DMS53 treated with DMSO at 0.1 percent for 48 hours (cell line): Measurements from ENCODE around the gene NTPCR.
"Not testable (repeated sequence)": the region's sequence is repeated elsewhere in the genome, so short reads cannot be mapped to it uniquely, and the experiment has no call there.

Experiments
- DNase-seq: peaks from one replicate; lab custom pipeline; 2025; ENCODE audit not compliant: unreplicated experiment; lab: John Stamatoyannopoulos, UW

The NTPCR gene

DNA sequence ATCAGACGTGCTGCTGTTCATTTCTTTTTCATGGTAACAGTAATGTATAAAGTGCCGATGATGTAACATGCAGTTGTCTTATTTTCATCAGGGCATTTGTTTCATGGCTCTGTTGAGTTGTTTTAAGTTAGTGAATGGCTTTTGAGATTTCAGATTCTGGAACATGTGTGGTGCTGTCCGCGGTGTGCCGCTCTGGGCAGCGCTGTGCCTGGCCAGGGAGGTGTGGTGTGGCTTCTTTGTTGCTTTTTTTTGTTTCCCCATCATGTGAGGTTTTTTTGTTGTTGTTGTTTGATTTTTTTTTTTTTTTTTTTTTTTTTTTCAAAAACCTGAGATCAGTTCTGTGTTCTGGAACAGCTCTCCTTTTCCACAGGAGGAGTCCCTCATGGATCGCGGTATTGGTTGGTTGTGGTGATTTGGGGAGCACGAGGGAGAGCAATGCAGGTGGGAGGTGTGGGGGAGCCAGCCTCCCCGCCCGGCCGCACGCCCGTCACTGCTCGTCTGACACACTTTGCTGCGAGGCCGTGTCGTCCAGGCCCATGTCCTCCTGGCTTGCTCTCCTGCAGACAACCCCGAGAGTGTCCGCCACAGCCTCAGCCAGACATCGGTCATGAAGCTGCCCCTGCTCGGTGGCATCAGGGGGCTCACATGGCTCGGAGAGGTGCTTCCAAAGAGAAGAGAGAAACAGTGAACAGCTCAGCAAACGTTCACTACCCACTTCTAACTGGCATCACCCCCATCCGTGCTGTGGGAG lies 33.6 kb downstream of the NTPCR start:
- DNase-seq: no peak

DNA sequence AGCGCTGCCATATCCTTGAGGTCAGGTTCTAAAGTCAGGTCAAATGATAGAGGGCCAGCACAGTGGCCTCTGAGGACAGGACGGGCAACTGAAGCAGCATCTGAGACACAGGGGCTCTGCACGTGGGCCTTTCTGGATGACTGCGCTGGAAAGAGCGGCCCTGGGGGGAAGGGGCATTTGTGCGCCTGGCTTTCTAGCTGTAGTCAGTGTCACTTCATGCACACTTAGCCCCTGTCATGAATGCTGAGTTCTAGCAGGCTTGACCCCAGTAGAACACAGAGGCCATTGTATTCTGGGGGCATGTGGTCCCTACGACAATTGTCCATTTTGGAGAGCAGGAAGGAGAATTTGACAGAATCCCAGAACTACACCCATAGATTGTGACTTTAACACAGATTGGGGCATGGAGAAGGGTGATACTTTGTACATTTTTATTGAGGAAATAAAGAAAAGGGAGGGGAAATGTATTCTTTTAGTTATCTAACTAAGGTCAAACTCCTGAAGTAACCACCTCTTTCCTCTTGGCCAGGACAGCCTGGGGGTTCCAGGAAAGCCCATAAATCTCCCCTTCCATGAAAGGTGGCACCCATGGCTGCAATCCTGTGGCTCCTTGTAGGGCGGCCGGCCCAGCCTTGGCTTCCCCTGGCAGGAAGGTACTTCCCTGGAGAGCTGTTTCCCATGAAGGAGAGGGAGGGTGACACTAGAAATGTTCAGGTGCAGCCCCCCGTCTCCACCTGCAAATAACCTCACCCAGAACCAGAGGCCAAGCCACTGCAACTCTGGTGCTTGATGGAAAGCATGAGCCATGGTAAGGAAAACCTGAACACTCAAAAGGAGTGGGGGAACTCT lies 34.4 kb downstream of the NTPCR start:
- no peak for DNase-seq

DNA sequence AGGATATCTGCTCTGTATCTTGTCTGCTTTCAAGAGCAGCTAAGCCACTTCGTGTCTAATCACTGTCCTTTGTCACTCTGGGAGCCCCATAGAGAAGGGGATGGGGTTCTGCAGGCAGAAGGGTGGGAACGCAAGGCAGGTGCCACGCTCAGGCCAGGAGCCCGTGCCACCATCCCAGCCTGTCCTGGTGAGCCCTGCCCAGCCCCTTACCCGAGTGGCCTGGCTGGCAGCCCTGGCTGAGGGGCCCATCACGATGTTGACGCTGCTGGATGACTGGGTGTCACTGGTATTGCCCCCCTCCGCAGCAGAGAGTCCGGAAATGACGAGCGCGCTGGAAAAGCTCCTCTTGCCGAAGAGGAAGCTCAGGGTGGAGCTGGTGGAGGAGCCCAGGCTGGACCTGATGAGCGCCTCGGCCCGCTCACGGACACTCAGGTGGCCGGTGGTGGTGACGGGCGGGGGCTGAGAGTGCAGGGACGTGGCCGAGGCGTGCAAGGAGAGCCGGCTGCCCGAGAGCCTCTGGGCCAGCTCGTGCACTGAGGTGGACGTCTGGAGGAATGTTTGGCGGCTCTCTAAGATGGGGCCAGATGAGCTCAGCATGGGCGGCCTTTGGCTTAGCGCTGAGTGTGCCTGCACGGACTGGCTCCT lies 35.6 kb downstream of the NTPCR start:
- no peak for DNase-seq

DNA sequence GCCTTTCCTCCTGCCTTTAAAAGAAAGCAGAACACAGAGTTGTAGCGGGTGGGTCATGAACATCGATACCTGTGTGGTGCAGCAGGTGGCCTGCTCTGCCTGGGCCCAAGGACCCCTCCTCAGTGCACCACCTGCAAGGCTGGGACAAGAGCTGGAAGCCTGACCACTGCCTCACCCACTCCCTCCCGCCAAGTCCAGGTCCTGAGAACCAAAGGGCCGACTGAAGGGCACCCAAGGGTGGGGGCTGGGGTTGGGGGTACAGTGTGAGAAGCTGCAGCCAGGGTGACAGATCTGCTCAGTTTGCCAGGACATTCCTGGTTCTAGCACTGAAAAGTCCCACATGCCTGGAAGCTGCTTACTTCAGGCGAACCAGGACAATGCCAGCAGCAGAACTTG lies 36.1 kb downstream of the NTPCR start:
- no peak for DNase-seq

DNA sequence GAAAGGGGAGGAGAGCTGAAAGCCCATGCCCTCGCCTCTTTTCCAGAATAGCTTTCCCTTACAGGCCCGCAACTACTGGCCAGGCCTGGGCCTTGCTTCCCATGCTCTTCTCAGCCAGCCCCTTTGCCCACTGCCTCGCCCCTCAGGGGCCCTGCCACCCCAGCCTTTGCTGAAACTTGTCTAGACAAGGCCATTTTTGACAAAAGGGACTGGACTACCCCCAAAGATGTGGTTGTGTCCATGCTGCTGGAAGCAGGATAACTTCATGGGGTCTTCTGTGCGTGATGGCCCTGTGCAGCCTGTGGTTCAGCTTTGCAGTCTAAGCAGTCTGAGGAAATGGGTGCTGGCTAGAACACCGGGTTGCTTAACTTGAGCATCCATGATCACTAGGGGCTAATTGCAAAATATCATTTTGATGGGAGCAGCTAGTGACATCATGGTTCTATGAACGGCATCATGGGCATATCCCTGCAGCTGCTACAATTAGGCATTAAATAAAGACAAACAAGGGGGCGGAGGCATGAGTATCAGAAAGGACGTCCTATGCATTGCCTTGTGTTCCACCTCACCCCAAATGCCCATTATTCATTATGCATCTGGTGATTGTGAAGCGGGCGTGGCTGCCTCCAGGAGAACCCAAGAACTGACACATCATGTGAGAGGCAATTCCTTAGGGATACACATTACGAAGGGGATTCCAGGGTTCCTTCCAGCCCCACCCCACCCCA lies 36.8 kb downstream of the NTPCR start:
- no peak for DNase-seq

DNA sequence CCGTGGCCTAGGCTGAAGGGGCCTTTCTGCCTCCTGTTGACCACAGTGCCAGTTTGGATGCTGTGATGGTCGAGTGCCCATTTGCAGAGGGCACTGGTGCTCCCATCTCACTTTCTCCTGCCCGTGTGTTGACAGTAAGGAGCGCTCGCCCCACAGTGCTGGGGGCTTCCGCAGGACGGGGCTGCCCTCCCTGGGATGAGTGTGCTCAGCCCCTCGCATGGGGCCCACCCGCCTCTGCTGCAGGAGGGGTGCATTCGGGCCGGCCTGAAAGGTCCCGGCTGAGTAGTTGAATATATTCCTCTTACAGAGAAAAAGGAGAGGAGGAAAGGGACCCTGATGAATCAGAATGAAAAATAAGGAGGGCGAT lies 37.3 kb downstream of the NTPCR start:
- DNase-seq: no peak

DNA sequence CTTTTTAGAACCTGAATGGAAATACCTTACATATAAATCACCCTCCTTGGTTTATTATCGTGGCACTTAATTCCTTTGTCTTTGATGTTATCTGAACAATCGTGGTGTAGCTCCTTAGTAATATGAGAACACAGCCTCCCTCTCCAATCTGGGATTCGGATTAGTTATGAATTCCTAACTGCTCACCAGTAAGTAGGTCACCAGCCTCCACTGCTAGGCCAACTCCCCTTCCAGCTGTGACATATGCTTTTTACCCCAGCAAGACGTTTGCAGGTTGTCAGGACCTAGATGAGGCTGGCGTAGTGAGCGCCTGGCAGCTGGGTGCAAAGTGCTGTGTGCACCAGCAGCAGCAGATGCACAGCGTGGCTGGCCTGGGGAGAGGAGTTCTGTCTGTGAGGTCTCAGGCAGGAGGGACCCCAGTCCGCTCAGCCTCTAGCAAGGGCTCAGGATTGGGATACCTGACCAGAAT lies 38.2 kb downstream of the NTPCR start:
- no peak for DNase-seq

DNA sequence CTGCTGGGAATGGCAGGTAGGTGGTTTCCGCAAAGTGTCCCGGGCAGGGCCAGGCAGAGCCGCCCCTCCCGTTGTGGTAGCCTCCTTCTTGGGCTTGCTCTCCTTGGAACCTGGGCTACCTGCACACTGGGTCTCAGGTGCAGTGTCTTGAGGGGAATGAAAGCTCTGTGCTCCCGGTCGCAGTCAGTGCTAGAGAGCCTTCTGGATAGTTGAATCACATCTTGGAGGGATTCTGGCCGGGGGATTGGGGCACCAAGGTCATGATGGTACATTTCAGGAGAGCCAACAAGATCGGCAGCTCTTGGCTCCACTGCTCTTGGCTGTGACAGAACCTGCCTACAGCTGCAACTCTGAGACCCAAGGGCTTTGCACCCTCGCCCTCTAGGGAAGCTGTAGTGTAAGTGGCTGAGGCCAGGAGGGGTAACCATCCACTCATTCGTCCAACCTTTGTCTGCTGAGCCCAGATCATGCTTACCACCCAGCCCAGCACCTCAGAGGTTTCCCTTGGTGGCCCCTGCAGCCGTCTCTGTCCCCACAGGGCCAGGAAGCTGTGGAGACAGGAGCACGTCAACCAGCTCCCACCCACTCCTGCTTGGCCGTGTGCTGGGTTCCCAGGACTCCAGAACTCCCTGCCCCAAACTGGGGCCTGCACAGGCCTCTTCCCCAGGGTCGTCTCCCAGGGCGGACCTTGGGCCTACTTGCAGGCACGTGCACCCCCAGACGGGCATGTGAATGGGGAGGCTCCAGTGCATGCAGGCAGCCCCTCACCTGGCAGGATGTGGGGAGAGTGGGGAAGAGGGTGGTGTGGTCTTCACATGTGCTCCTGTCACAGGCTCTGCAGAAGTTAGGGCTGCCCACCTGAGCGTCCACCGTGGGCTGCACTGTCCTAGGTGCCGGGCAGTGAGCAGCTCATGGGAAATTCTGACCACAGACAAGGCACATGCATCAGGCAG lies 40.0 kb downstream of the NTPCR start:
- DNase-seq: no peak

DNA sequence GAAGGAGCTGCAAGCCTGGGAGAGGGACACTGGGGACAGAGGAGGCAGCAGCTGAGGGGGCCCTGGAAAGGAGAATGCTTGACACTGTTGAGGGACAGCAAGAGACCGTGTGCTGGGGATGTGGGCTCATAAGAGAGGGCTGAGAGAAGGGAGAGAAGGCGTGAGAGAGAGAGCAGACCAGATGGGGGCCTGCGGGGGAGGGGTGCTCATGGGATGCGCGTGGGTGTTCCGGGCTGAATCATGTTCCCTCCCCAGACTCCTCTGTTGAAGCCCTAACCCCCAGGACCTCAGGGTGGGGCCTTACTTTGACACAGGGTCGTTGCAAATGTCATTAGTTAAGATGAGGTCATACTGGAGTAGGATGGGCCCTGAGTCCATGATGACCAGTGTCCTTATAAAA lies 40.8 kb downstream of the NTPCR start:
- DNase-seq: no peak

DNA sequence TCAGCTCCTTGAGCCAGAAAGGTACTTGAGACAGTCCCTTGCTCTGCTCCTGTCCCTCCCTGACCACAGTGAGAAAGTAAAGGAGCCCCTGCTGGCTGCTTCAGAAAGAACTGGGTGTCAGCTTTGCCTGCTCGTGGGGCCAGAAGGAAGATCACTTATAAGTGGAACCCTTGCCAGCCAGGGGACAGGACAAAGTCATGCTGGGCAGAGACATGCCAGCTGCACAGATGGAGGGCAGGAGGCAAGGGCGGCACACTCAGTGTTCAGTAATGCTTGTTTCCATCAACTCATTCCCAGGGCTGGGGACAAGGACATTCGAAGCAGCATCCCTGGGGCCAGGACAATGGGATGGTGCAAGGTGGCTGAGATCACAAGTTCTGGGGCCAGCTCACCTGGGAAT lies 41.8 kb downstream of the NTPCR start:
- DNase-seq: no peak

DNA sequence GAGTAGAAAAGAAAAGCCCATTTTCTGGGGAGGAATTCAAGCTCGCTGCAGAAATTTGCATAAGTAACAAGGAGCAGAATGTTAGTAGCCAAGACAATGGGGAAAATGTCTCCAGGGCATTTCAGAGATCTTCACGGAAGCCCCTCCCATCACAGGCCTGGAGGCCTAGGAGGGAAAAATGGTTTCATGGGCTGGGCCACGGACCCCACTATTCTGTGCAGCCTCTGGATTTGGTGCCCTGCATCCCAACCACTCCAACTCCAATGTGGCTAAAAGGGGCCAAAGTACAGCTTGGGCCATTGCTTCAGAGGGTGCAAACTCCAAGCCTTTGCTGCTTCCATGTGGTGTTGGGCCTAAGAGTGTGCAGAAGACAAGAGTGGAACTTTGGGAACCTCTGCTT lies 43.1 kb downstream of the NTPCR start:
- no peak for DNase-seq

DNA sequence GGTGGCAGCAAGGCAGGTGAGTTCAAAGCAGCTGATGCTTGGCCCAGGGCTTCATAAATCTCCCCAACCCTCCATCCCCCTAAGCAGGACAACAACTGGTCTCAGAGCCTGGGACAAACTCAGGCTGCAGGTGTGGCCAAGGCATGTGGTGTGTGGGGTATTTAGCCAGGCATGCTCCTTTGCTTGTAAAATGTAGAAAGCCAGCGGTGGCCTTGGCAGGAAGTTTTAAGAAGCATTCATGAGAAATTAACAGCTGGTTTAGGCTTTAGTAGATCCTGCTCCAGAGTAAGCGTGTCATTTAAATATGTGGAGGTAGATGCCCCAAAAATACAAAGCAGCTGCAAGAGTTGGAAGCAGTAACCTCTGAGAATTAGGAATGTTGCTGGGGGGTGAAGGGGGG lies 44.8 kb downstream of the NTPCR start:
- no peak for DNase-seq

DNA sequence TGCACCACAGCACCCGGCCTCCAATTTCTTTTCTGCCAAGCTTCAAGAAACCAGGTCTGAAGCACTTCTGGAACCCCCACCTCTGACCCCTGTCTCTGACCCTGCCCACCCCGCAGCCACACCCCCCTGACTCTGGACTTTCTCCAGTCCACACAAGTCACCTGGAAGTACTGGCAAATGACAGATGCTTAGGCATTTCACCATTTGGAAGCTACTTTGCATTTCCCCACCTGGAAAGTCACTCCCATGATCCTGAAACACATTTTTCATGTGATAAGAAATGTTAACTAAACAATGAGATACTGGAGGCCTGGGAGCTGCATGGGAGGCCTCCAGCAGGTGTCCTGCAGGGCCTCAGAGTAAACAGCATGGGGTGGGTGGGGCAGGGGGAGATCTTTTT lies 45.7 kb downstream of the NTPCR start:
- DNase-seq: no peak

DNA sequence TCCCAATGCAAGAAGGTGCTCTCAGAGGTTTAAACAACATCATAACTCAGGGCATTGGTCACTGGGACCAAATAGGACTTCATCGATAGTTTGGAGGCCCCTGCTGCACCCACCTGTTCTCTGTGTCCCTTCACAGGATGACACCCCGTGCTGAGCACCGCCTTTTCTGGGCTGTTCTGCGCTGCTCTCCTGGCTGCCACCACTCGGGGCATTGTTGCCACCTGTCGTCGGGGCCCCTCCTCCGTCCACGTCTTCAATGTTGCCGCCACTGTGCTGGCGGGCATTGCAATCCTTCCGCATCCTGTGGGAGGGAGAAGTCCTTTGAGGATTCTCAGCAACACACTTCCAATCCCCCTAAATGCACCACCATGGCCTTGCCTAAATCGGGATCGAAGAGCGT lies 47.7 kb downstream of the NTPCR start:
- no peak for DNase-seq

DNA sequence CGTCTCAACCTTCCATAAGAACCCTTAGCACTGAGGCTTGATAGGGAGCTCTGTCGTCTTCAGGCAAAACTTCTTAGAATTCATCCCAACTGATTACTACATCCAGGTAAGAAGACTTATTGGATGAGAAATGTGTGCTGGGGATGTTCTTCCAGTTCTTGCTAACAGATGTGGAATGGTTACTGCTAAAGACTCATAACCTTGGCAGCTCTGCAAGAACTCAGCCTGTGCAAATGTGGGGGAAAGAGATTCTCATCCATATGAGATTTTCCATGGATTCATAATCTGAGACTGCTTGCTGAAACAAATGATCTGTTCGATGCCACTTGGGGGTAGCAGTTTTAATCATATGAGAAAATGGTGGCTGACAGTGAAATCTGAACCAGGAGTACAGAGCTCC lies 48.2 kb downstream of the NTPCR start:
- DNase-seq: no peak

DNA sequence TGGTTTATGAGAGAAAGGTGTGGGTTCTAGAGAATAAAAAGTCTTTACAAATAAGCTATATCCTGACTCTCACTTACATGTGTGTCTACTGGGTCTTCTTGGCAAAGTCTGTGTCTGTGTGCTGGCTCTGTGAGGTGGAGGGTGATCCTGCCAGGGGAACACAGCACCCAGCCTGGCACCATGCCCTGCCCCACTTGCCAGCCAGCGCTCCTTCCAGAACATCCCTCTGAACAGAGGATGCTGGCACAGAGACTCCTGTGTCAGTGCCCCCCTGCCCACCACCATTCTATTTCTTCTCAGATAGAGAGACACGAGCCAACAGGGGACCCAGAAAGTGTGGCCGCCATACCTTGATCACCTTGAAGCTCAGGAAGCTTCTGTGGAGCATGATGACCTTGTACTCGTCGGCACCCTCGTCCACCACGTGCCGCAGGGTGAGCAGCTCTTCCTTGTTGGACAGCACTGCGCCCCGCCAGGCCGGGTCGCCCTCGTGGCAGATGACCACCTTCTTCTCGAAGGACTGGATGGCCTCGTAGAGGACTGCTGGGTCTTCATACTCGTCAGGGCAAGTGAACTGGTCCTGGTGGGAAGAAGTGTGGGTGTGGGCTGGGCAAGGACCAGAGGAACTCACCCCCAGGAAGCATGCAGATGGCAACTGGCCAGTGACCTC lies 49.7 kb downstream of the NTPCR start:
- no peak for DNase-seq

DNA sequence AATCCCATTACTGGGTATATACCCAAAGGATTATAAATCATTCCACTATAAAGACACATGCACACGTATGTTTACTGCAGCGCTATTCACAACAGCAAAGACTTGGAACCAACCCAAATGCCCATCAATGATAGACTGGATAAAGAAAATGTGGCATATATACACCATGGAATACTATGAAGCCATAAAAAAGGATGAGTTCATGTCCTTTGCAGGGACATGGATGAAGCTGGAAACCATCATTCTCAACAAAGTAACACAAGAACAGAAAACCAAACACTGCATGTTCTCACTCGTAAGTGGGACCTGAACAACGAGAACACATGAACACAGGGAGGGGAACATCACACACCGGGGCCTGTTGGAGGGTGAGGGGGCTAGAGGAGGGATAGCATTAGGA lies 53.2 kb downstream of the NTPCR start:
- not testable (repeated sequence) for DNase-seq

DNA sequence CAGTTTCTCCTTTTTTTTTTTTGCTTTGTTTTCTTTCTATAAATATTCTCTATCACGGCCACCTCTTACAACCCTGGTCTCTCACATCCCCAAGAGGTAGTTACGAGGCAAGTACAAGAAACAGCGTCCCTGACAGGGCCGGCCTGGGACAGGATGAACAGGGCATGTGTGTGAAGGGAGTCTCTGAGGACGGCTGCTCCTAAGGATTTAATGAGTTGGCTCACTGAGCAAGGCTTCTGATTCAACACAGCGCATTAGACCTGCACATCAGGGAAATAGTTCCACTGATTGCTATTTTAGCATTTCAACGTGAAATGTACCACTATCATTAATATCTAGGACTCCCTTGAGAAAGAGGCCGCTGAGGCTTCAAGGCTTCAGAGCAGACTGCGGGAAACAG lies 54.0 kb downstream of the NTPCR start:
- no peak for DNase-seq

DNA sequence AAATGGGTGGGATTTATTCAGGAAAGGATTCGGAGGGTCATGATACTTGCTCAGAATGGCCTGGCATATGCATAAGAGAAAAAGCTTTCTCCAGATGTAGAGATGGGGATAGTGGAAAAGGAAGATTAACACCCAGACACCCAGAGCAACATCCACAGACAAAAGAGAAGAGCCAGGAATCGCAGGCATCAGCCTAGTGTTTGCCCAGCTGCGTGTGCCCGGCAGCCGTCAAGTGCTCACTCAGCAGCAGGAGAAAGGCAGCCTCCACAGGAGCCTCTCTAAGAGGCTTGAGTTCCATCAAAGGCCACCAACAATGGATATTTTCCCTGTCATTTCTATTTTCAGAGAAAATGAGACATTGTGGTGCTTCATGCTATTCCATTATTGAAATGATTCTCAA lies 54.7 kb downstream of the NTPCR start:
- DNase-seq: peak; percentile 81

DNA sequence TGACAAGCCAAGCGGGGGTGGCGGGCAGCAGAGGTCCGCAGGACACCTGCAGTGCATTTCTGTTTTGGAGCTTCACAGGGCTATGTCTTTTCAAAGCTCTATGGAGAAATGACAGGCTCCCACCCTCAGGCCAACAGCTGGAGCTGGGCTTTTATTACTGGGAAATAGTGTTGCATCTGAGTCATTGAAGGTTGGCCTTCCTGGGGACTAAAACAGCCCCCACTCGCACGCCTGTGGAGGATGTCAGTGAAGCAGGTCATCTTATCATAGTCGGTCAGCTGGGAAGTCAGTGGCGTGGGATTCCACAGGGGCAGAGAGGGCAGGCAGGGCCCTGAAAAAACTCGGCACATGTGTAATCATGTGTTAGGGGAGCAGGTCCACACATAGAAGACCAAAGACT lies 55.3 kb downstream of the NTPCR start:
- DNase-seq: peak; percentile 65
